Measurements from ENCODE around the gene TUBA1C.
"Not testable (repeated sequence)": the region's sequence is repeated elsewhere in the genome, so short reads cannot be mapped to it uniquely, and the experiment has no call there.

The TUBA1C gene

GRCh38 chr12:49264466-49264872 lies 413 bp upstream of the TUBA1C start:
- peak overlapping the region; percentile 91 for H3K4me2 ChIP-seq (ENCODE audit: low read depth, low read length, poor library complexity, severe bottlenecking)
- peaks cover 15% of the 10 kb centered on the region; the same call in 1 of the 2 replicates for H4K20me1 ChIP-seq (ENCODE audit: low read depth, low read length)
- no peak for TF ChIP-seq EZH2phosphoT487 (conservative IDR thresholded peaks at IDR 0.05; ENCODE audit: low read length)
- no peak for TF ChIP-seq CTCF (IDR thresholded peaks at IDR 0.05; ENCODE audit: insufficient read depth, low read length, poor library complexity, severe bottlenecking)
- H3K9me3 ChIP-seq (ENCODE audit: insufficient read depth, low read length), result no peaks in the 10 kb centered on the region
- H3K27me3 ChIP-seq (ENCODE audit: low read length), result no peaks in the 10 kb centered on the region
- H3K27ac ChIP-seq (ENCODE audit: low read depth, low read length), result peak overlapping the region; percentile 66
- H3F3A ChIP-seq (ENCODE audit: insufficient read depth), result peaks cover 16% of the 10 kb centered on the region
- H3K9me2 ChIP-seq (replicated peaks; ENCODE audit: insufficient read depth, low read length), result no peaks in the 10 kb centered on the region
- H3K36me3 ChIP-seq (ENCODE audit: low read length), result no peaks in the 10 kb centered on the region
- H2AFZ ChIP-seq (ENCODE audit: low read depth, low read length, severe bottlenecking), result peak overlapping the region; percentile 86
- peaks cover 39% of the 10 kb centered on the region for H3K79me2 ChIP-seq (ENCODE audit: insufficient read depth, low read length)
- peak overlapping the region; percentile 82 for H3K4me3 ChIP-seq (ENCODE audit: insufficient read depth, low read length, poor library complexity, severe bottlenecking)
- H3K9ac ChIP-seq (ENCODE audit: low read length), result peak overlapping the region; percentile 88

GRCh38 chr12:49269191-49269590 lies 4.3 kb downstream of the TUBA1C start:
- Histone ChIP-seq H3F3A (ENCODE audit: insufficient read depth) (peaks cover 15% of the 10 kb centered on the region), H3K79me2 (ENCODE audit: insufficient read depth, low read length) (peaks cover 39% of the 10 kb centered on the region)
- H3K9ac ChIP-seq (ENCODE audit: low read length), result not testable (repeated sequence)

GRCh38 chr12:49272790-49273725 lies 8.2 kb downstream of the TUBA1C start:
- TF ChIP-seq EZH2phosphoT487 (conservative IDR thresholded peaks at IDR 0.05; ENCODE audit: low read length) (no peak), CTCF (IDR thresholded peaks at IDR 0.05; ENCODE audit: insufficient read depth, low read length, poor library complexity, severe bottlenecking) (no peak)

More at GRCh38 chr12:49269191-49269590, 4.3 kb downstream of the TUBA1C start:
- Histone ChIP-seq H4K20me1 (ENCODE audit: low read depth, low read length) (peaks cover 18% of the 10 kb centered on the region; the same call in 1 of the 2 replicates), H3K36me3 (ENCODE audit: low read length) (peaks cover 17% of the 10 kb centered on the region)
- not testable (repeated sequence) for H3K27me3 ChIP-seq (ENCODE audit: low read length); H3K4me2 ChIP-seq (ENCODE audit: low read depth, low read length, poor library complexity, severe bottlenecking); H3K27ac ChIP-seq (ENCODE audit: low read depth, low read length); H3K4me3 ChIP-seq (ENCODE audit: insufficient read depth, low read length, poor library complexity, severe bottlenecking); H2AFZ ChIP-seq (ENCODE audit: low read depth, low read length, severe bottlenecking); H3K9me2 ChIP-seq (replicated peaks; ENCODE audit: insufficient read depth, low read length); H3K9me3 ChIP-seq (ENCODE audit: insufficient read depth, low read length)

More at GRCh38 chr12:49272790-49273725, 8.2 kb downstream of the TUBA1C start:
- 0 out of 2 replicates have a peak, but pooled peaks cover 3% of the 10 kb centered on the region for H4K20me1 ChIP-seq (ENCODE audit: low read depth, low read length)
- H3K4me2 ChIP-seq (ENCODE audit: low read depth, low read length, poor library complexity, severe bottlenecking), result no peak overlapping the region
- H3K27me3 ChIP-seq (ENCODE audit: low read length), result no peaks in the 10 kb centered on the region
- no peak overlapping the region for H3K4me3 ChIP-seq (ENCODE audit: insufficient read depth, low read length, poor library complexity, severe bottlenecking)
- H3K79me2 ChIP-seq (ENCODE audit: insufficient read depth, low read length), result peaks cover 7% of the 10 kb centered on the region
- no peak overlapping the region for H3K27ac ChIP-seq (ENCODE audit: low read depth, low read length)
- H3K36me3 ChIP-seq (ENCODE audit: low read length), result peaks cover 17% of the 10 kb centered on the region
- H3K9ac ChIP-seq (ENCODE audit: low read length), result no peak overlapping the region
- no peaks in the 10 kb centered on the region for H3K9me2 ChIP-seq (replicated peaks; ENCODE audit: insufficient read depth, low read length)
- H2AFZ ChIP-seq (ENCODE audit: low read depth, low read length, severe bottlenecking), result no peak overlapping the region
- H3K9me3 ChIP-seq (ENCODE audit: insufficient read depth, low read length), result no peaks in the 10 kb centered on the region
- H3F3A ChIP-seq (ENCODE audit: insufficient read depth), result peaks cover 24% of the 10 kb centered on the region
